DND-41 (cell line): Measurements from ENCODE around the gene GET4.

Experiments
- ATAC-seq: fragments of 200-7000 bp; cut with Tn5 transposase; 3 replicates; pipeline ENCODE4 v1.9.1; 2021; ENCODE audit warnings: low read depth; ENCODE audit not compliant: insufficient read depth
- DNase-seq: peaks from one replicate; pipeline ENCODE4 v3.0.0-alpha.2; 2020
- H2AFZ ChIP-seq: 2 replicates; pipeline ENCODE4 v1.6.0; 2012; ENCODE audit warnings: low read depth, low read length
- H3K27ac ChIP-seq: 2 replicates; pipeline ENCODE4 v1.5.1; 2012; ENCODE audit warnings: low read length, inconsistent platforms
- H3K27me3 ChIP-seq: fragments of 200-600 bp; sonication (generic); 2 replicates; pipeline ENCODE4 v1.6.0; 2012; ENCODE audit warnings: low read length, mild to moderate bottlenecking, inconsistent platforms; ENCODE audit not compliant: insufficient read depth, poor library complexity
- H3K36me3 ChIP-seq: 2 replicates; pipeline ENCODE4 v1.5.1; 2012; ENCODE audit warnings: low read length, inconsistent platforms; ENCODE audit not compliant: insufficient read depth
- H3K4me1 ChIP-seq: 2 replicates; pipeline ENCODE4 v1.5.1; 2012; ENCODE audit warnings: mild to moderate bottlenecking, low read length; ENCODE audit not compliant: insufficient read depth
- H3K4me2 ChIP-seq: 2 replicates; pipeline ENCODE4 v1.6.0; 2012; ENCODE audit warnings: mild to moderate bottlenecking, moderate library complexity, low read length, inconsistent platforms; ENCODE audit not compliant: insufficient read depth
- H3K4me3 ChIP-seq, 2 experiments: fragments of 200-600 bp in 1 of 2; shearing (Covaris generic) in 1 of 2; 2 replicates each; pipeline ENCODE4 v1.5.1; 2012 to 2016; ENCODE audit warnings: inconsistent platforms in 2 of 2, low read length in 2 of 2, mild to moderate bottlenecking in 2 of 2, low read depth in 1 of 2, moderate library complexity in 1 of 2
- H3K79me2 ChIP-seq: 2 replicates; pipeline ENCODE4 v1.6.0; 2012; ENCODE audit warnings: low read length, inconsistent platforms; ENCODE audit not compliant: insufficient read depth
- H3K9ac ChIP-seq: 2 replicates; pipeline ENCODE4 v1.6.0; 2012; ENCODE audit warnings: low read depth, mild to moderate bottlenecking, inconsistent platforms, low read length, moderate library complexity
- H3K9me3 ChIP-seq: 2 replicates; pipeline ENCODE4 v1.5.1; 2012; ENCODE audit warnings: low read length, moderate library complexity, mild to moderate bottlenecking, inconsistent platforms; ENCODE audit not compliant: insufficient read depth, severe bottlenecking
- H4K20me1 ChIP-seq: 2 replicates; pipeline ENCODE4 v1.6.0; 2012; ENCODE audit warnings: low read length; ENCODE audit not compliant: insufficient read depth
- CTCF ChIP-seq: IDR thresholded peaks from 2 replicates; pipeline ENCODE4 v1.5.1; 2012; ENCODE audit warnings: borderline replicate concordance, low read length, moderate library complexity, mild to moderate bottlenecking; ENCODE audit not compliant: poor library complexity, severe bottlenecking; ENCODE audit errors: extremely low read depth
- EZH2 ChIP-seq: IDR thresholded peaks from 3 replicates; pipeline ENCODE4 v1.6.1; 2012; ENCODE audit warnings: borderline replicate concordance, low read depth, mild to moderate bottlenecking, moderate library complexity, low read length, inconsistent platforms; ENCODE audit not compliant: severe bottlenecking

The GET4 gene

GRCh38 chr7:890868-891267 is 14.5 kb downstream of the GET4 start:
- ATAC-seq = no peak
- H3K4me1 ChIP-seq = no peaks in the 10 kb centered on the region
- H3K4me2 ChIP-seq = no peak overlapping the region

GRCh38 chr7:891291-891690 is 14.9 kb downstream of the GET4 start:
- DNase-seq = no peak
- H3K4me1 ChIP-seq = no peaks in the 10 kb centered on the region
- H2AFZ ChIP-seq = no peak overlapping the region
- H3K36me3 ChIP-seq = peaks cover 92% of the 10 kb centered on the region
- no peaks in the 10 kb centered on the region for H3K9me3 ChIP-seq
- peaks cover 28% of the 10 kb centered on the region for H3K79me2 ChIP-seq
- no peak for TF ChIP-seq EZH2
- TF ChIP-seq CTCF = no peak
- no peak overlapping the region for H3K9ac ChIP-seq
- ATAC-seq = no peak
- H3K27ac ChIP-seq = no peak overlapping the region
- H3K27me3 ChIP-seq = no peaks in the 10 kb centered on the region
- H3K4me3 ChIP-seq = no peak overlapping the region
- no peak overlapping the region for H3K4me2 ChIP-seq
- peaks cover 84% of the 10 kb centered on the region for H4K20me1 ChIP-seq

More at GRCh38 chr7:890868-891267, 14.5 kb downstream of the GET4 start:
- H3K4me3 ChIP-seq = no peak overlapping the region
- H3K79me2 ChIP-seq = peaks cover 32% of the 10 kb centered on the region
- TF ChIP-seq CTCF = no peak
- no peak for TF ChIP-seq EZH2
- no peaks in the 10 kb centered on the region for H3K9me3 ChIP-seq
- no peaks in the 10 kb centered on the region for H3K27me3 ChIP-seq
- peaks cover 87% of the 10 kb centered on the region for H4K20me1 ChIP-seq
- peaks cover 92% of the 10 kb centered on the region for H3K36me3 ChIP-seq
- H3K9ac ChIP-seq = no peak overlapping the region
- DNase-seq = no peak
- H3K27ac ChIP-seq = no peak overlapping the region
- H2AFZ ChIP-seq = no peak overlapping the region

GRCh38 chr7:891805-892204 is 15.5 kb downstream of the GET4 start:
- no peak overlapping the region for H3K27ac ChIP-seq
- H3K36me3 ChIP-seq = peaks cover 92% of the 10 kb centered on the region
- DNase-seq = no peak
- H3K4me1 ChIP-seq = no peaks in the 10 kb centered on the region
- no peak overlapping the region for H3K4me3 ChIP-seq
- H3K4me2 ChIP-seq = no peak overlapping the region
- no peak for ATAC-seq
- no peaks in the 10 kb centered on the region for H3K27me3 ChIP-seq
- TF ChIP-seq EZH2 (no peak), CTCF (no peak)
- no peaks in the 10 kb centered on the region for H3K9me3 ChIP-seq
- H4K20me1 ChIP-seq = peaks cover 78% of the 10 kb centered on the region
- no peak overlapping the region for H3K9ac ChIP-seq
- peaks cover 23% of the 10 kb centered on the region for H3K79me2 ChIP-seq
- no peak overlapping the region for H2AFZ ChIP-seq
